Measurements from ENCODE around the gene MRPL1. TPM values are rescaled to one million over a fixed set of nuclear protein-coding genes. Genes with fewer than 3 reads are reported as not detected.

Gene MRPL1
- total and polyA plus RNA-seq, 8 donors = 8.0 to 27.7 (median 13.1) TPM

- no peak for DNase-seq
- H3K4me1 ChIP-seq = peaks cover 0 to 22% (median 20%) of the 10 kb centered on the region in 3 donors
- no peaks in the 10 kb centered on the region for H3K27me3 ChIP-seq
- TF ChIP-seq, protein P1, sequence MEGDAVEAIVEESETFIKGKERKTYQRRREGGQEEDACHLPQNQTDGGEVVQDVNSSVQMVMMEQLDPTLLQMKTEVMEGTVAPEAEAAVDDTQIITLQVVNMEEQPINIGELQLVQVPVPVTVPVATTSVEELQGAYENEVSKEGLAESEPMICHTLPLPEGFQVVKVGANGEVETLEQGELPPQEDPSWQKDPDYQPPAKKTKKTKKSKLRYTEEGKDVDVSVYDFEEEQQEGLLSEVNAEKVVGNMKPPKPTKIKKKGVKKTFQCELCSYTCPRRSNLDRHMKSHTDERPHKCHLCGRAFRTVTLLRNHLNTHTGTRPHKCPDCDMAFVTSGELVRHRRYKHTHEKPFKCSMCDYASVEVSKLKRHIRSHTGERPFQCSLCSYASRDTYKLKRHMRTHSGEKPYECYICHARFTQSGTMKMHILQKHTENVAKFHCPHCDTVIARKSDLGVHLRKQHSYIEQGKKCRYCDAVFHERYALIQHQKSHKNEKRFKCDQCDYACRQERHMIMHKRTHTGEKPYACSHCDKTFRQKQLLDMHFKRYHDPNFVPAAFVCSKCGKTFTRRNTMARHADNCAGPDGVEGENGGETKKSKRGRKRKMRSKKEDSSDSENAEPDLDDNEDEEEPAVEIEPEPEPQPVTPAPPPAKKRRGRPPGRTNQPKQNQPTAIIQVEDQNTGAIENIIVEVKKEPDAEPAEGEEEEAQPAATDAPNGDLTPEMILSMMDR (IDR thresholded peaks at IDR 0.05) = no peak
- no peaks in the 10 kb centered on the region for H3K36me3 ChIP-seq
- peak overlapping the region; percentile 84 to 92 (median 86) for H3K4me3 ChIP-seq
- FAIRE-seq = no peak
- no peak for ATAC-seq
- H3K27ac ChIP-seq = peak overlapping the region; percentile 91 to 100 (median 98)
- H3K9me3 ChIP-seq = no peaks in the 10 kb centered on the region
- intact Hi-C loops (cut with DNase I) = no loop called here
- 4% methylated on average over 14 of the region's 14 CpGs for WGBS, 2 donors
Observed at GRCh38 chr4:77820649-77821561, 41.7 kb upstream of the MRPL1 start.

GRCh38 chr4:77821775-77822174 is 40.9 kb upstream of the MRPL1 start:
- FAIRE-seq = no peak

GRCh38 chr4:77826275-77826674 is 36.4 kb upstream of the MRPL1 start:
- intact Hi-C loops (cut with DNase I) = no loop called here
- H3K36me3 ChIP-seq = no peaks in the 10 kb centered on the region
- TF ChIP-seq, protein P1 (IDR thresholded peaks at IDR 0.05) = no peak
- no peaks in the 10 kb centered on the region for H3K9me3 ChIP-seq
- no peak overlapping the region for H3K27ac ChIP-seq
- peaks cover 0 to 6% (median 4%) of the 10 kb centered on the region in 3 donors for H3K4me1 ChIP-seq
- H3K27me3 ChIP-seq = no peaks in the 10 kb centered on the region
- DNase-seq = no peak
- H3K4me3 ChIP-seq = no peak overlapping the region
- FAIRE-seq = no peak
- no peak for ATAC-seq
- WGBS, 2 donors = 73 to 76% methylated on average over 6 of the region's 6 CpGs

More at GRCh38 chr4:77821775-77822174, 40.9 kb upstream of the MRPL1 start:
- TF ChIP-seq, protein P1 (IDR thresholded peaks at IDR 0.05) = no peak
- WGBS, 2 donors = 43 to 44% methylated on average over 1 of the region's 1 CpG
- ATAC-seq = no peak
- no peak for DNase-seq
- intact Hi-C loops (cut with DNase I) = no loop called here
- Histone ChIP-seq H3K36me3 (no peaks in the 10 kb centered on the region), H3K9me3 (no peaks in the 10 kb centered on the region), H3K27ac (peak overlapping the region in 2 of 4 donors; percentile 99 to 100), H3K4me1 (peaks cover 0 to 14% (median 11%) of the 10 kb centered on the region in 3 donors), H3K4me3 (no peak overlapping the region), H3K27me3 (no peaks in the 10 kb centered on the region)

DNA sequence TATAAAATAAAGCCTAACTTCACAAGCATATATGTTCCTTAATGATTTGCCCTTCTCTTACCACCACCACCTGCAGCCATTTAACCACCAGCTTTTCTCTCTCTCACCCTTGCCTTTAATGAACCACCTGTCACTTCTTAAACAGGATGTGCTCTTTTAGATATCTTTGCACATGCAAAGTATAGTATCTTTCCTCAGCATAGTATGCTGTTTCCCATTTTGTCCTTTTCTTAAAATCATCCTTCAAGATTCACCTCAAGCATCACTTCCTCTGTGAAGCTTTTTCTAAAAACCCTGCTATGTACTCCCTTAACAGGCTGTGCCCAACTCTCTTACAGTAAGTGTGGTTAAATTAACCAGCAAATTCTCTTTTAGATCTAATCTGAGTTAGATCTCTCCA is 35.3 kb upstream of the MRPL1 start:
- ATAC-seq (no peak), DNase-seq (no peak), FAIRE-seq (no peak)
- Histone ChIP-seq H3K4me1 (no peaks in the 10 kb centered on the region), H3K9me3 (no peaks in the 10 kb centered on the region), H3K4me3 (no peak overlapping the region), H3K27me3 (no peaks in the 10 kb centered on the region), H3K36me3 (no peaks in the 10 kb centered on the region), H3K27ac (no peak overlapping the region)
- TF ChIP-seq, protein P1 (IDR thresholded peaks at IDR 0.05) = no peak
- intact Hi-C loops (cut with DNase I) = no loop called here
